PC-3 (cell line): Measurements from ENCODE around the gene FBXL16.

Source experiments
- CTCF ChIP-seq: fragments of 300-600 bp; sonication (generic); conservative IDR thresholded peaks from 2 replicates; pipeline ENCODE4 v1.5.1; 2017; ENCODE audit warnings: antibody characterized with exemption, low read depth, mild to moderate bottlenecking, low read length
- EZH2phosphoT487 ChIP-seq: fragments of 300-600 bp; sonication (generic); IDR thresholded peaks from 2 replicates; pipeline ENCODE4 v1.6.1; 2018; ENCODE audit warnings: mild to moderate bottlenecking, antibody characterized with exemption, low read length, borderline replicate concordance

DNA sequence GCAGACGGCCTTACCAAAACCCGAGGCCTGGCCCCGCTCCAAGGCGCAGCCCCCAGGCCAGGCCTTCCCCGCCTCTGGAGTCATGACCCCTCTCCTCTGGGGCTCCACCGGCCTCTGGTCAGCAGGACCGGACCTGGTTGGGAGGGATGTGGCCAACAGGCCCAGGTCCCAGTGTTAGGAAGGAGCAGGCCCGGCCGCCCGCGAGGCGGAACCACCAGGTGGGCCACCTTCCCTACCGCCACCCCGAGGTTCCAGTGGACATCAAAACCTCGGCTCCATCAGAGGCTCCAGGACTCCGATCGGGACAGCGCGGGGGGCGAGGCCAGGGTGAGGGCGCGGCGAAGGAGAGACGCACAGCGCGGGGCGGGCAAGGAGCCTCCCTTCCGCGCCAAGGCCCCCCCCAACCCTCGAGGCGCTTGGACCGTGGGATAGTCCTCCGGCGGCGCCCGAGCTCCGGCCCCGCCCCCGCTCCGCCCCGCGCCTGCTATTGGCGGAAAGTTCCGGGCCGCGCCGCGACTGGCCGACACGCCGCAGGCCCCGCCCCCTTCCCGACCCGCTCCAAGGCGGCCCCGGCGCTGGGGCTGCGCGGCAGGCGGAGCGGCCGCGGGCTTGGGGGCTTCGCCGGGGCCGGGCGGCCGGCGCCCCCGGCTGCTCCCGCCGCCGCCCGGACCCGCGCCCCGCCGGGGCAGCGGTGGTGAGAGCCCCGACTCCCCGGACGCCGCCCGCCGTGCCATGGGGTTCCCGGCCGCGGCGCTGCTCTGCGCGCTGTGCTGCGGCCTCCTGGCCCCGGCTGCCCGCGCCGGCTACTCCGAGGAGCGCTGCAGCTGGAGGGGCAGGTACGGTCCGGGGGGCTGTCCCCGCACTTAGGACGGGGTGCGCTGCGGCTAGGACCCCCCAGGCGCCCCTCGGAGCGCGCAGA lies 9.2 kb upstream of the FBXL16 start, which contains the start of gene METRN:
- TF ChIP-seq CTCF, result no peak
- no peak for TF ChIP-seq EZH2phosphoT487
